ENCODE measurements around the gene MYO1C.

MYO1C gene

GRCh38 chr17:1491443-1492248 lies 840 bp downstream of the MYO1C start:
- Histone ChIP-seq H3K36me3 (ENCODE audit: control insufficient read depth in 1 of 2, insufficient read depth in 2 of 2, low read length in 2 of 2) (peaks cover 10 to 11% of the 10 kb centered on the region in 2 donors), H3K9me3 (ENCODE audit: control insufficient read depth in 1 of 2, low read length in 2 of 2) (no peaks in the 10 kb centered on the region), H3K4me3 (ENCODE audit: low read depth in 1 of 2, low read length in 2 of 2) (peak overlapping the region; percentile 65 to 76), H3K27me3 (ENCODE audit: low read depth, low read length) (no peaks in the 10 kb centered on the region), H3K4me1 (ENCODE audit: control insufficient read depth in 1 of 2, insufficient read depth in 2 of 2, low read length in 2 of 2) (peaks cover 13 to 80% of the 10 kb centered on the region in 2 donors), H3K27ac (ENCODE audit: low read length) (peak overlapping the region; percentile 56)

- H3K27me3 ChIP-seq (ENCODE audit: low read depth, low read length), result no peaks in the 10 kb centered on the region
- H3K36me3 ChIP-seq (ENCODE audit: control insufficient read depth in 1 of 2, insufficient read depth in 2 of 2, low read length in 2 of 2), result peaks cover 3% of the 10 kb centered on the region in 2 donors
- H3K4me3 ChIP-seq (ENCODE audit: low read depth in 1 of 2, low read length in 2 of 2), result peak overlapping the region; percentile 65 to 76
- H3K9me3 ChIP-seq (ENCODE audit: control insufficient read depth in 1 of 2, low read length in 2 of 2), result no peaks in the 10 kb centered on the region
- H3K4me1 ChIP-seq (ENCODE audit: control insufficient read depth in 1 of 2, insufficient read depth in 2 of 2, low read length in 2 of 2), result peaks cover 13 to 77% of the 10 kb centered on the region in 2 donors
- peak overlapping the region; percentile 56 for H3K27ac ChIP-seq (ENCODE audit: low read length)
Measured at GRCh38 chr17:1490643-1491442, 1.6 kb downstream of the MYO1C start.

GRCh38 chr17:1488826-1489270 lies 3.6 kb downstream of the MYO1C start:
- Histone ChIP-seq H3K27ac (ENCODE audit: low read length) (peak overlapping the region; percentile 85), H3K4me1 (ENCODE audit: control insufficient read depth in 1 of 2, insufficient read depth in 2 of 2, low read length in 2 of 2) (peaks cover 13 to 71% of the 10 kb centered on the region in 2 donors)

GRCh38 chr17:1487939-1488825 lies 4.3 kb downstream of the MYO1C start:
- Histone ChIP-seq H3K4me1 (ENCODE audit: control insufficient read depth in 1 of 2, insufficient read depth in 2 of 2, low read length in 2 of 2) (peaks cover 12 to 70% of the 10 kb centered on the region in 2 donors), H3K4me3 (ENCODE audit: low read depth in 1 of 2, low read length in 2 of 2) (peak overlapping the region; percentile 52 to 61), H3K36me3 (ENCODE audit: control insufficient read depth in 1 of 2, insufficient read depth in 2 of 2, low read length in 2 of 2) (peaks cover 0 to 3% of the 10 kb centered on the region in 2 donors), H3K9me3 (ENCODE audit: control insufficient read depth in 1 of 2, low read length in 2 of 2) (no peaks in the 10 kb centered on the region), H3K27ac (ENCODE audit: low read length) (peak overlapping the region; percentile 85), H3K27me3 (ENCODE audit: low read depth, low read length) (no peaks in the 10 kb centered on the region)

More at GRCh38 chr17:1488826-1489270, 3.6 kb downstream of the MYO1C start:
- Histone ChIP-seq H3K9me3 (ENCODE audit: control insufficient read depth in 1 of 2, low read length in 2 of 2) (no peaks in the 10 kb centered on the region), H3K27me3 (ENCODE audit: low read depth, low read length) (no peaks in the 10 kb centered on the region), H3K4me3 (ENCODE audit: low read depth in 1 of 2, low read length in 2 of 2) (peak overlapping the region; percentile 52 to 61), H3K36me3 (ENCODE audit: control insufficient read depth in 1 of 2, insufficient read depth in 2 of 2, low read length in 2 of 2) (no peaks in the 10 kb centered on the region)

- no peaks in the 10 kb centered on the region for H3K9me3 ChIP-seq (ENCODE audit: control insufficient read depth in 1 of 2, low read length in 2 of 2)
- no peaks in the 10 kb centered on the region for H3K27me3 ChIP-seq (ENCODE audit: low read depth, low read length)
- peaks cover 0 to 10% of the 10 kb centered on the region in 2 donors for H3K36me3 ChIP-seq (ENCODE audit: control insufficient read depth in 1 of 2, insufficient read depth in 2 of 2, low read length in 2 of 2)
- H3K4me3 ChIP-seq (ENCODE audit: low read depth in 1 of 2, low read length in 2 of 2), result peak overlapping the region in 1 of 2 donors; percentile 61
- peaks cover 6 to 64% of the 10 kb centered on the region in 2 donors for H3K4me1 ChIP-seq (ENCODE audit: control insufficient read depth in 1 of 2, insufficient read depth in 2 of 2, low read length in 2 of 2)
- H3K27ac ChIP-seq (ENCODE audit: low read length), result peak overlapping the region; percentile 60
Measured at GRCh38 chr17:1486802-1487695, 5.4 kb downstream of the MYO1C start.

- peaks cover 6 to 58% of the 10 kb centered on the region in 2 donors for H3K4me1 ChIP-seq (ENCODE audit: control insufficient read depth in 1 of 2, insufficient read depth in 2 of 2, low read length in 2 of 2)
Measured at GRCh38 chr17:1485423-1486376, 6.8 kb downstream of the MYO1C start.

GRCh38 chr17:1484676-1485422 lies 7.6 kb downstream of the MYO1C start:
- peaks cover 4 to 50% of the 10 kb centered on the region in 2 donors for H3K4me1 ChIP-seq (ENCODE audit: control insufficient read depth in 1 of 2, insufficient read depth in 2 of 2, low read length in 2 of 2)
- H3K27me3 ChIP-seq (ENCODE audit: low read depth, low read length), result no peaks in the 10 kb centered on the region
- no peaks in the 10 kb centered on the region for H3K9me3 ChIP-seq (ENCODE audit: control insufficient read depth in 1 of 2, low read length in 2 of 2)
- H3K36me3 ChIP-seq (ENCODE audit: control insufficient read depth in 1 of 2, insufficient read depth in 2 of 2, low read length in 2 of 2), result peaks cover 8 to 22% of the 10 kb centered on the region in 2 donors
- peak overlapping the region; percentile 66 to 73 for H3K4me3 ChIP-seq (ENCODE audit: low read depth in 1 of 2, low read length in 2 of 2)
- peak overlapping the region; percentile 80 for H3K27ac ChIP-seq (ENCODE audit: low read length)

More at GRCh38 chr17:1485423-1486376, 6.8 kb downstream of the MYO1C start:
- no peaks in the 10 kb centered on the region for H3K9me3 ChIP-seq (ENCODE audit: control insufficient read depth in 1 of 2, low read length in 2 of 2)
- peak overlapping the region; percentile 80 for H3K27ac ChIP-seq (ENCODE audit: low read length)
- no peaks in the 10 kb centered on the region for H3K27me3 ChIP-seq (ENCODE audit: low read depth, low read length)
- H3K36me3 ChIP-seq (ENCODE audit: control insufficient read depth in 1 of 2, insufficient read depth in 2 of 2, low read length in 2 of 2), result peaks cover 6 to 17% of the 10 kb centered on the region in 2 donors
- peak overlapping the region; percentile 66 to 73 for H3K4me3 ChIP-seq (ENCODE audit: low read depth in 1 of 2, low read length in 2 of 2)

- no peak overlapping the region for H3K4me3 ChIP-seq (ENCODE audit: low read depth in 1 of 2, low read length in 2 of 2)
Measured at GRCh38 chr17:1484060-1484535, 8.4 kb downstream of the MYO1C start.

GRCh38 chr17:1482680-1483079 lies 9.8 kb downstream of the MYO1C start:
- Histone ChIP-seq H3K4me1 (ENCODE audit: control insufficient read depth in 1 of 2, insufficient read depth in 2 of 2, low read length in 2 of 2) (peaks cover 0 to 34% of the 10 kb centered on the region in 2 donors), H3K27ac (ENCODE audit: low read length) (no peak overlapping the region), H3K27me3 (ENCODE audit: low read depth, low read length) (no peaks in the 10 kb centered on the region), H3K9me3 (ENCODE audit: control insufficient read depth in 1 of 2, low read length in 2 of 2) (no peaks in the 10 kb centered on the region), H3K4me3 (ENCODE audit: low read depth in 1 of 2, low read length in 2 of 2) (no peak overlapping the region), H3K36me3 (ENCODE audit: control insufficient read depth in 1 of 2, insufficient read depth in 2 of 2, low read length in 2 of 2) (peaks cover 18 to 44% of the 10 kb centered on the region in 2 donors)

More at GRCh38 chr17:1484060-1484535, 8.4 kb downstream of the MYO1C start:
- Histone ChIP-seq H3K4me1 (ENCODE audit: control insufficient read depth in 1 of 2, insufficient read depth in 2 of 2, low read length in 2 of 2) (peaks cover 4 to 42% of the 10 kb centered on the region in 2 donors), H3K27me3 (ENCODE audit: low read depth, low read length) (no peaks in the 10 kb centered on the region), H3K27ac (ENCODE audit: low read length) (no peak overlapping the region), H3K36me3 (ENCODE audit: control insufficient read depth in 1 of 2, insufficient read depth in 2 of 2, low read length in 2 of 2) (peaks cover 8 to 29% of the 10 kb centered on the region in 2 donors), H3K9me3 (ENCODE audit: control insufficient read depth in 1 of 2, low read length in 2 of 2) (no peaks in the 10 kb centered on the region)
